Measurements from ENCODE around the gene GPC6.

- TF ChIP-seq EZH2phosphoT487 (IDR thresholded peaks at IDR 0.05): no peak
- TF ChIP-seq CTCF (IDR thresholded peaks at IDR 0.05): no peak
- no peak for TF ChIP-seq EZH2 (IDR thresholded peaks at IDR 0.05)
Observed at GRCh38 chr13:94154367-94154766, 927.8 kb downstream of the GPC6 start.

All from neural progenitor cell (in vitro differentiated cells).